GM12891 (cell line): ENCODE measurements around the gene SOX21.

Experiments
- PAX5 ChIP-seq: IDR thresholded peaks from 2 replicates; pipeline ENCODE4 v1.6.1; 2011; ENCODE audit warnings: low read length, moderate library complexity, mild to moderate bottlenecking; ENCODE audit not compliant: insufficient read depth, severe bottlenecking
- POLR2A ChIP-seq: IDR thresholded peaks from 2 replicates; pipeline ENCODE4 v1.6.1; 2011; ENCODE audit warnings: low read depth, low read length, control low read depth
- TAF1 ChIP-seq: IDR thresholded peaks from 2 replicates; pipeline ENCODE4 v1.6.1; 2011; ENCODE audit warnings: low read depth, low read length, control low read depth

- TF ChIP-seq POLR2A (no peak), TAF1 (no peak), PAX5 (no peak)
Observed at GRCh38 chr13:94700536-94700935, 11.8 kb downstream of the SOX21 start.
